ENCODE results near the gene LACTB.
A peak's percentile ranks its signal among the peaks of the same experiment; 100 is the strongest.

The LACTB gene, protein sequence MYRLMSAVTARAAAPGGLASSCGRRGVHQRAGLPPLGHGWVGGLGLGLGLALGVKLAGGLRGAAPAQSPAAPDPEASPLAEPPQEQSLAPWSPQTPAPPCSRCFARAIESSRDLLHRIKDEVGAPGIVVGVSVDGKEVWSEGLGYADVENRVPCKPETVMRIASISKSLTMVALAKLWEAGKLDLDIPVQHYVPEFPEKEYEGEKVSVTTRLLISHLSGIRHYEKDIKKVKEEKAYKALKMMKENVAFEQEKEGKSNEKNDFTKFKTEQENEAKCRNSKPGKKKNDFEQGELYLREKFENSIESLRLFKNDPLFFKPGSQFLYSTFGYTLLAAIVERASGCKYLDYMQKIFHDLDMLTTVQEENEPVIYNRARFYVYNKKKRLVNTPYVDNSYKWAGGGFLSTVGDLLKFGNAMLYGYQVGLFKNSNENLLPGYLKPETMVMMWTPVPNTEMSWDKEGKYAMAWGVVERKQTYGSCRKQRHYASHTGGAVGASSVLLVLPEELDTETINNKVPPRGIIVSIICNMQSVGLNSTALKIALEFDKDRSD

DNA sequence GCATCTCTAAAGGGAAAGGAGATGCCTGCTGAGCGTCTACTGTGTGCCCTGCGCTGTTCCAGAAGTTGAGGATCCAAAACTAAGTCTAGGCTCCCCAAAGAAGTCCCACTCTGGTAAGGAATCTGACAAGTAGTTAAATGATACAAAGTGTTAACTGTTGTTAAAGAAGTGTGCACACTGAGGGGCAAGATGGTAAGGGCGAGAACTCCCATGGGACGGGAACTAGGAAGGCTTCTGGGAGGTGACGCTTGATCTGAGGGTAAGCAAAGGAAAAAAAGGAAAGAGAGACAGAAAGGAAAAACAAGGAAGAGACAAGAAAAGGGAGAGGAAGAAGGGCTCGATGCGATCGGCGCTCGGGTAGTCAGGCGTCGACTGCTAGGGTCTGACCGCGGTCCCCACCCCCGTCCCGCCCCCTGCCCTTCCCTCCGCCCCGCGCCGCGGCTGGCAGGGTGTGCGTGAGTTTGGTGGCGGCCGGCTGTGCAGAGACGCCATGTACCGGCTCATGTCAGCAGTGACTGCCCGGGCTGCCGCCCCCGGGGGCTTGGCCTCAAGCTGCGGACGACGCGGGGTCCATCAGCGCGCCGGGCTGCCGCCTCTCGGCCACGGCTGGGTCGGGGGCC, at the start of gene LACTB:
Gene LACTB (plus strand): TSS at position 480 of the 620 bp plus-strand sequence. CDS start 11 bp downstream, at position 491.
- DNase-seq (ENCODE audit: low read depth in 4 of 4, low spot score in 1 of 4), result peak; percentile 53 to 70 (median 62)

DNA sequence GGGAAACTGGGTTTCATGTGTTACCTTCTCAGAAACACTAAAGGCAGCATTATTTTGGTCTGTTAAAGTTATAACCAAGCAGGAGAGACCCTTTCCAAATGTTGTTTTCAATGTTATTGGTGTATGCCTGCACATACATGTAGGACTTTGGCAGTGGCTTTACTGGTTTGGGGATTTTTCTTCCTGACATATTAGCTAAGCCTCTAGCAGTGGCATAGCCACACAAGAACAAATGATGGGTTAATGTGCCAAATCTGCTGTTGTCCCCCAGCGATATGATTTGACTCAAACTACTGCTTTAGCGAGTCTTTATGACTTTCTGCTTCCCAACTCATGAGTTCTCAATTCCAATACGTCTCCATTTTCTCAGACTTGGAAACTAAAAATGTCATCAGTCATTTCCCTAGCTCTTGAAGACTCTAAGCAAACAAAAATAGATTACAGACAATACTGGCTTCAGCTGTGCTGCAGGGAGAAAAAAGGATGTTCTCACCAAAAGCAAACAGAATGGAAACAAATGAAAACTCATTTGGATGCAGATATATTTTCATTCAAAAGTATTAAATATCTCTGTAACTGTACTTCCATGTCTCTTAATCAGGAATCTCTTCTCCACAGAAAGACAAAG, 49.5 kb upstream of the LACTB start:
- no peak for DNase-seq (ENCODE audit: low read depth in 4 of 4, low spot score in 1 of 4)

DNA sequence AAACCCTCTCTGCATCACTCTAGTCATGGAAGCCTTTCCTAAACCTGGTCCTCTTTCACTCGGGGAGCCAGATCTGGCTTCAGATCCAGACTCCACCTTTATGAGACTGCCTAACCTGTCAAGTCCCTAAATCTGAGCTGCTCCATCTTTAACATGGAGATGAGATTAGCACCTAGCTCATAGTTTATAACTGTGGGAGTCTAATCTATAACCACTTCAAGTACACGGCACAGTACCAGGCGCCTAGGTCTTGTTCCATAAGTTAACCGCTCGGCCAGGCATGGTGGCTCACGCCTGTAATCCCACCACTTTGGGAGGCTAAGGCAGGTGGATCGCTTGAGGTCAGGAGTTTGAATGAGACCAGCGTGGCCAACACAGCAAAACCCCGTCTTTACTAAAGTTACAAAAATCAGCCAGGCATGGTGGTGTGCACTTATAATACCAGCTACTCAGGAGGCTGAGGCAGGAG, 48.8 kb upstream of the LACTB start:
- DNase-seq (ENCODE audit: low read depth in 4 of 4, low spot score in 1 of 4), result no peak

DNA sequence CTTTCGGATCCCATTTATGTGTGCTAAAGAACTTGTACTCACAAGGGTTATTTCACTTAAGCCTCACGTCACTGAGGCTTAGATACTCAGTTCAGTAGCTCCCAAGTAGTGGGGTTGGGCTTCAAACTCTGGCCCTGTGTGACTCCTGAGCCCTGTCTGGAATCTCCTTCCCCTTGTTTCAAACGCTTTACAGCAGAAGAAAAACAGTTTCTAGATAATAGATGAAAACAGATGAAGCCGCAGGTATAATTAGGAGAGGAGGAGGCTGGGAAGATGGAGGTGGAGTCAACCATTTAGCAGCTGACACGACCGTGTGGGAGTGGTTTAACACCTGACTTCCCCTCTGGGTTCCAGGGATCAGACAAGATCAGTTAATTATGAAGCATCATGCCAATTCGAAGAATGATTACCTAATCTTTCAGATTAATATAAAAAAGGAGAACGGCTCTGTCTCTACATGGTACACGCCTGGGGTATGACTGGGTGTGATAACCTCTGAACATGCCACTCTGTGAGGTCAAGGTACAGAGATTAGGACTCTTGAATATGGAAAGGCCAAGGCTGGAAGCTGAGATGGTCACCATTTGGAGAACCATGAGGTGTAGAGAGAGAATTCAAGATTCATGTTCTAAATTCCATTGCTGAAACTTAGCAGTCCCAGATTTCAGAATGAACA, 48.0 kb upstream of the LACTB start:
- no peak for DNase-seq (ENCODE audit: low read depth in 4 of 4, low spot score in 1 of 4)

DNA sequence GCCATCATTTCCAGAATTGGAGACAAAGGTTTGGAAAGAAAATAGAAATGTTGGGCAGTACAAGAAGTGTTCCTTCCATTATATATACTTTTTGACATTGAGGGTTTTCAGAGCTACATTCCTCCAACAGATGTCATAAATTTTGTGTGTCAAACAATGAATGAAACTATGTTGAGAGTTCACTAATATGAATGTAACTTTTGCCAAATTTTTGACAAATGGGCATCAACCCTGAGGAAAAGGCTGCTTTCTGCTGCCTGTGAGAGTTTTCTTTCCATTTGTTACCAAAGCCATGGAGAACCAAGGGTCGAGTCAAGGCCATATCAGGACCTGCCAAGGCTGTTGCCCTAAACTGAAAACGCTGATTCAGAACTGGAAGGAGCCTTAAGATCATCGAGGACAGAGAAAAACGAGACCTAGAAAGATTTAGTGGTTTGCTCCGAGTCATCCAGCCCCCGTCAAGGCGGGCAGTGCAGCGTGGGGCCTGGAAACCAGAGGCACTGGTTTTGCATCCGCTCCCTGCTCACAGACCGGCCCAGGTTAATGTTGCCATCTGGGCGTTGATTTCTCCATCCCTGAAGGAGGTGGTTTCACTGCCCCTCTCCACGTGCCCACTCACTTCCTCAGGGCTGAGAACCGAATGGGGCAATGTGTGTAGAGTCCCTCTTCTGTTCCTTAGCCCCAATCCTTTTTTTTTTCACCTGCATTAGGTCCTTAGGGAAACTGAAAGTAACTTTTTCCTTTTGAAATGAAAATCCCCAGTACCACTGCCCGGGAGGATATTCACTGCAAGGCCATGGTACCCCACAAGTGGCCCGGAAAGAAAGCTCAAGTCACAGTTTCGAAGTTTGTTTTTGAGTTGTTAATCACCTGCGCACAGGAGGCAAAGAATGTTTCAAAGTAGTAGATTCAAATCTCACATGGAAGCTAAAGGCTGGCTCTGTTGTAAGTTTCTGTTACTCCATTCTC, 46.4 kb upstream of the LACTB start:
- no peak for DNase-seq (ENCODE audit: low read depth in 4 of 4, low spot score in 1 of 4)

DNA sequence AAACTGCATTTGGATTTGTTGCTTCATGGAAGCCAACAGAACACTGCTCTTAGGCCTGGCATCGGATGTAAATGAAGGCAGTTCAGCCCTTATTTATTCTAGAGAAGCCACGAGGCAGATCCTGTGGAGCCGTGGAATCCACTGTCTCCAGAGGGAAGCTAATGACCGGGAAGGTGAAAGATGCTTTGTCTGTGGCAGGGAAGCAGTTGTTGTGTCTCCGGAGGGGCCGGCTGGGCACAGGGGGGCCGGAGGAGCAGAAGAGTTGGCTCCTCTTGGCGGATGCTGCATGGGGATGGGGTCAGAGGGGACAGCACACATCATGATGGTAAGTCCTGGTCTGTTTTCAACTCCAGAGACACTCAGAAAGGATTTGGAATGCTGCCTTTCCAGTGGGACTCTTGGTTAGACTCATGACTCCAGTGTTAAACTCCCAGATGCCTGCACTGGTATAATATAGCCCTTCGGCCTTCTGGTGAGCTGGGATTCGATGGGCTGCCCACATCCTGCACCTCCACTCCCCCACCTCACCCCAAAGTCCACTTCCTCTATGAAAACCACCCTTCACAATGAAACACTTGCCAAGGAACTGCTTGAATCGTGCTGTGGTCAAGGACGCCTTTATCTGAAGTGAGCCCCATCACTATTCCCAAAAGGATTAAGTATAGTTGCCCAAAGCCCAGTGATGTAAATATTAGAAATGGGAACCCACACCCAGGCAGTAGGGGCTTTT, 45.5 kb upstream of the LACTB start:
- no peak for DNase-seq (ENCODE audit: low read depth in 4 of 4, low spot score in 1 of 4)

DNA sequence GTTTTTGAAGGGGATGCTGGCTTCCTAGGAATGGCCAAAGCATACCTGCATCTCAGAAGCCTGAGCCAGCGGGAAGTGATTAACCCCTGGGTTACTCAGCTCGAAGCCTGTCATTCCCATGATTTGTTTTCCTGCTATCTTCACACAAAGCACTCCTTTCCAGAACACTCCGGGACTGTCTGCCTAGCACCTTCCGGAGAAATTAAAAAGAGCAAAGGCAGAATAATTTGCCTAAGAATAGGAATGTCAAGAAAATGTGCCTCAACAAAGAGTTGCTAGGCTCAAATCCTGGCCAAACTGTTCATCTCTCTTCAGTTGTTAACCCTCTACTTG, 45.0 kb upstream of the LACTB start:
- DNase-seq (ENCODE audit: low read depth in 4 of 4, low spot score in 1 of 4), result no peak

DNA sequence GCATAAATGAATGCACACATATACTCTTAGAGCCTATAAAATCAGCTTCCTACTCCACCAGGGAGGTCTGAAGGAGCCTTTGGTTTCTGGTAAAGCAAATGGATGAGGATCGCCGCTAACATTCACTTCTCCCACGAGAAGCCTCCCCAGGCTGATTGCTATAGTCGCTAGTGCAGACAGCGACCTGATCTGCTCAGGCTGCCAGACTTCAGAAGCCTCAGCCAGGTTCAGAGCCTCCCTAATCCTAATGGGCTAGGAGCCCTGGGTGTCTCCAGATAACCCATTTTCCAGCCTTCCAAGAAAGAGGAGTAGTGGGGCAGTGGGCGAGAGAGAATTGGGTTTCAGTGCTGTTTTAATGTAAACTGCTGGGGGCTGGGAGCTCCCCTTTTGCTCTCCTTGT, 43.7 kb upstream of the LACTB start:
- DNase-seq (ENCODE audit: low read depth in 4 of 4, low spot score in 1 of 4), result no peak

DNA sequence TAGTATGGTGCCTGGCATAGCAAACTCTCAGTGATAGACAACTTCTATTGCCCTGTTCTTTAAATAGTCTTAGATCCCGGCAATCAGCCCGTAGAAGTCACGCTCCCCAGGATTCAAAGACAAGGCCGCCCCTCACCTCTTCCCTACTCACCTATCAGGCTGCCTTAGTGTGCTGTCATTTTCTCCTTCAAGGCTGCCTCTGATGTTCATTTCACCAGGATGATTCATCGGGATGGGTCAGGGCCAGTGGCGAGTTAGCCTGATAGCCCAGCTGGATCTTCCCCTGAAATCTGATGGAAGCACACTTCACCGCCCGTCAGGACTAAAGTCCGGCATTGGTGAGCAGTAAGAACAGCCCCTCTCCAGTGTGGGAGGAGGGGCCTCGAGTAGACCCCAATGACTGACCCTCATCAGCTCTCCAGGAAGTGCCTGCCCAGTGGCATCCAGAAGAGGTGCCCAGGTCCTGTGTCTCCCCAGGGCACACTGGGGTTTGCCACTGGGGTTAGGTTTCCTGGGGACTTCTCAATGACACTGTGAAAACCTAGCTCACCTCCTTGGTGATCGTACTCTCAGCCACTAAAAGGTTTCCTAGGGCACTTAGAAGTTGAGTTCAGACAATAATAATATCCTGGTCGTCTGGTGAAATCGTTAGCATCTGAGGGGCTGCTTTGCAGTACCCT, 41.6 kb upstream of the LACTB start:
- DNase-seq (ENCODE audit: low read depth in 4 of 4, low spot score in 1 of 4), result no peak

DNA sequence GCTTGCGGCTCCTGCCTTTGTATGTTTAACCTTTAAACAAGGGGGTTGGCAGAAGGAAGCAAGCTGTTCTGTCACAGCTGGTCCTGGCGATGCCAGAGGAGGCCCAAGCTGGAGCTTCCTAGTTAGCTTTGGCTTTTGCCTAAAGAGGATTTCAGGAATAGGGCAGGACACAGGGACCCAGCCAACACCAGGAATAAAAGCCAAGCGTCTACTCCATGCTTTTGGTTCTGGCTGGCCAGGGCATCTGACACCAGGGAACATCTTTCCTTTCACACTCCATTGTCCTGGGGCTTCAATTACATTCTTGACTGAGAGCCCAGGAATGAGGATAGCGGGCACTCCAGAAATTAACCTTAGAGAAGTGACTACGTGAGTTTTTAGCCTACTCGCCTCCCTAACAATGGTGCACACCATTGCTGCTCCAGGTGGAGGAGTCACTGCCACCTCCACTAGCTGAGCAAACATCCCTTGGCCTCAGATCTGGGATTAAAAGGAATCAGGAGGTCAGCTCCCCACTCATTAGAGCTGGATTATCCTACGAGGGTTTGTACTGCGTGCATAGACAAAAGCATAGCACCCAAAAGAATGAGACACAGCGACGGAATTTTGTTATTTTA, 40.9 kb upstream of the LACTB start:
- DNase-seq (ENCODE audit: low read depth in 4 of 4, low spot score in 1 of 4), result no peak

DNA sequence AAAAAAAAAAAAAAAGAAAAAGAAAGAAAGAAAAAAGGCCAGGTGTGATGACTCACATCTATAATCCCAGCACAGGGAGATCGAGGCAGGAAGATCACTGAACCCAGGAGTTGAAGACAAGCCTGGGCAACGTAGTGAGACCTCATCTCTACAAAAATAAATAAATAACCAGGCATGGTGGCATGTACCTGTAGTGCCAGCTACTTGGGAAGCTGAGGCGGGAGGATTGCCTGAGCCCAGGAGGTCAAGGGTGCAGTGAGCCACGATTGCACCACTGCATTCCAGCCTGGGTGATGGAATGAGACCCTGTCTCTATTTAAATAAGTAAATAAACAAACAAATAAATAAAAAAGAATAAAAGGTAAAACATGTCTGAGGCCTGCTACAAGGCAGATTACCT, 39.3 kb upstream of the LACTB start:
- DNase-seq (ENCODE audit: low read depth in 4 of 4, low spot score in 1 of 4), result no peak

DNA sequence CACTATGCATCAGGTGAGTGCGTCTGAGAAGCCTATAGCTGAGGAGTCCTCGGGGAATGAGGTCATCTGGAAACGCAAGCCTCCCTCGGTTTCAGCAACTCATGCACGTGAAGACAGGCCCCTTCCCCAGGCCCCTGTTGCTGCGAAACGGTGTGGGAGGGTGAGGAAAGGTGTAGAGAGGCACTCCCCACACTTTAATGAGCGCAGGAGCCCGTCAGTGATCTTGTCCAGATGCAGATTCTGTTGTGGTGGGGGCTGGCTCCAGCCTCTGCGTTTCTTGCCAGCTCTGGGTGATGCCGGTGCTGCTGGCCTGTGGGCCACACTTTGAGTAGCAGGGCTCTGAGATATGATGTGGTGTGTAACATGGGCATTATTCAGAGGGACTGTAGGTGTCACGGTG, 38.6 kb upstream of the LACTB start:
- no peak for DNase-seq (ENCODE audit: low read depth in 4 of 4, low spot score in 1 of 4)

DNA sequence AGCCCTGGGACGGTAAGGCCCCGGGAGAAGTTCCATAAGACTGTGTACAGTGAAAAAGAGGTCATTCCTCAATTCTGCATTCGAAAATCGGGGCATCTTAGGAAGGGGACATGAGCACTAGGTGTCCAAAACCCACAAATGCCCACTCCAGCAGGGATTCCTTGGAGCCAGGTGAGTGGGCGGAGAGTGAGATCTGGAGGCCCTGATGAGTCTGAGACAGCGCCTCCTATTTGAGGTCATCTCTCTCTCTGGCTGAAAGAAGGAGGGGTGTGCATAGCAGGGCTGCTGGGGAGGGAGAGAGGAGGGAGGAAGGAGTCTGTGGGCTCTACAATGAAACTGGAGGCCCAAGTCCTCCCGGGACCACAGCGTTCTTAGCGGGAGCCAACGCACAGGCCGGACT, 38.1 kb upstream of the LACTB start:
- DNase-seq (ENCODE audit: low read depth in 4 of 4, low spot score in 1 of 4), result no peak

DNA sequence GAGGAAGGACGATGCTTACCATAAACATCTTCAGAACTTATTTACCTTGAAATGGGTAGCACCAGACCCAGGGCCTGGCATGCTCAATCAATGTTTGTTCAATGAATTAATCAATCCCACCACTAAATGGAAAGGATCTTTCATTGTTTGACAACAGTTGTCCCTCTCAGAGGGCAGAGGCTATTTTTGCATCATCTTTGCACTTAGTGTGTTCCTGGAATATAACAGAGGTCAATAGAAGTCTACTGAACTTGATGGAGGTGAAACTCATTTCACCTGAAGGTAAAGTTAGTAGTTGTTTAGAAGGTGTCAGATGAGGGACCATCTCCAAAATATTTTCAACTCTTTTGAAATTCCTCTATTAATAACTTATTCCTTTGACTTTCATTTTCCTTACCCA, 36.9 kb upstream of the LACTB start:
- DNase-seq (ENCODE audit: low read depth in 4 of 4, low spot score in 1 of 4), result no peak

DNA sequence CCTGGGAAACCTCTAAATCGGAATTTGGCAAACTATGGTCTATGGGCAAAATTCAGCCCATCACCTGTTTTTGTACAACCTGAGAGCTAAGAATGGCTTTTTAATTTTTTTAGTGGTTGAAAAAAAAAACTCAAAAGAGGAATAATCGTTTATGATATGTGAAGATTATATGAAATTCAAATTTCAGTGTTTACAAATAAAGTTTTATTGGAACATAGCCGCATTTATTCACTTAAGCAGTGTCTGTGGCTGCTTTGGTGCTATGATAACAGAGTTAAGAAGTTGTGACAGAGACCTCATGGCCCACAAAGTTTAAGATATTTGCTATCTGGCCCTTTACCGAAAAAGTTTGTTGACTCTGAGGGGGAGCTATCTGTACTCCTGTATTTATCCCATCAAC, 36.4 kb upstream of the LACTB start:
- DNase-seq (ENCODE audit: low read depth in 4 of 4, low spot score in 1 of 4), result no peak

DNA sequence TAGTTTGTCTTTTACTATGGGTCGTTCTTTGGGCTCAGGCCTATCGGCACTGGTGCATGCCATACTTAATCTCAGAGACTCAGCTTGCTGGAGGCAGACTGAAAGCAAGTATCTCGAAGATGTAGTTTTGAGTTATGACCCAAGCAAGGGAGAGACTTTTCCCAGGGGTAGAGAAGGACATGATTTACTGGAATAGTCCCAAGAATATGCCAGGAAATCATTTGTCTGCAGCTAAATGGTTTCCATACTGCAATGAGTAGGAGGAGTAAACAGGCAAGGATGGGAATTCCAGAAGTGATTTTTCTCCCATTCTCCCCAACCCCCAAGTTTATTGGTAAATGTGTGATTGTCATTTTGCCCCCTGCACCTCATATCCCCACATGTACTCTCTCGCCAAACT, 35.4 kb upstream of the LACTB start:
- DNase-seq (ENCODE audit: low read depth in 4 of 4, low spot score in 1 of 4), result no peak

DNA sequence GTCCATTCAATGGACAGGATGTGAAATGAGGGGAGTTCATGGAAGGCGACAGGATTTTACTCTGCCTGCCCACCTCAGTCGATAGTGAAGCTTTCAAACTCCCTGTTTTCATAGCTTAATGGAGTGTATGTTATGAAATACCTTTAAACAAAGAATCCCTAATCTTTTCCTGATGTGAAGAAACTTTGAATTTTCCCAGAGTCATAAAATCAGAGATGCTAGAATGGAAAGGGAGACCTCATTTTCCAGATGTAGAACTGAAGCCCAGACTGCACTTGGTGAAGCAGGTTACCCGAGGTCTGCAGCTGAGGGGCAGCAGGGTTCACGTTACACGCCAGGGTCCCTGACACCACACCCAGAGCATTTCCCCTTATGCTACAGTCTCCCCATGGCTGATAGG, 34.7 kb upstream of the LACTB start:
- DNase-seq (ENCODE audit: low read depth in 4 of 4, low spot score in 1 of 4), result no peak

DNA sequence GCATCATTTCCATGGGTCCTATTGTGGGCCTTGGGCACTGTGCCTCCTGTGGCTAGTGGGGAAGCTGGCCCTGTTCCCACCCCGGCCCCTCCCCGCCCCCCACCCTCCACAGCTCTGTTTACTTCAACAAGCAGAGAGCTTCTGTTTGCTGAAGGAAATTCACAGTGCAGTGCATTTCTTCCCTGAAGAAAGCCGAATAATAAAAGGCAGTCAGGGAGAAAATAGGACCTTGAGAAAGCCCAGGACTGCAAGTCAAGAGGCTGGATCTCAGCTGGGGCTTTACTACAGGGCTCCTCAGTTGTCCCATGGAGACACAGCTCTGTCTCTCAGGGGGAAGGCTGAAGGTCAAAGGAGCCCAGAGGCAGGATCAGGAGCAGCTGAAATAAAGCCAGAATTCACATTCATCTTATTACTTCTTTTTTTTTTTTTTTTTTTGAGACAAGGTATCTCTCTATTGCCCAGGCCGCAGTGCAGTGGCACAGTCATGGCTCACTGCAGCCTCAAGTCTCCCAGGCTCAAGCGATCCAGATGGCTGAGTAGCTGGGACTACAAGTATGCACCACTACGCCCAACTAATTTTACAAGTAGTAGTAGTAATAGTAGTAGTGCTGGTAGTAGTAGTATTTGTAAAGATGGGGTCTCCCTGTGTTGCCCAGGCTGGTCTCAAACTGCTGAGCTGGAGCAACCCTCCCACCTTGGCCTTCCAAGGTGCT, 33.0 kb upstream of the LACTB start:
- no peak for DNase-seq (ENCODE audit: low read depth in 4 of 4, low spot score in 1 of 4)
